Kidney epithelial cell (primary cell): ENCODE results near the gene ETS1. TPM values are rescaled to one million over a fixed set of nuclear protein-coding genes. Genes with fewer than 3 reads are reported as not detected.

ENCODE experiments used
- DNase-seq: peaks from one replicate; pipeline ENCODE4 v3.0.0-alpha.2; 2010; ENCODE audit warnings: low read depth
- H3K27me3 ChIP-seq: 2 replicates; pipeline ENCODE4 v1.6.0; 2011; ENCODE audit warnings: low read length; ENCODE audit not compliant: control insufficient read depth, insufficient read depth
- H3K36me3 ChIP-seq: 2 replicates; pipeline ENCODE4 v1.5.1; 2011; ENCODE audit warnings: low read length; ENCODE audit not compliant: control insufficient read depth, insufficient read depth
- H3K4me3 ChIP-seq: 2 replicates; pipeline ENCODE4 v1.5.1; 2011; ENCODE audit warnings: low read depth, mild to moderate bottlenecking, control low read depth, low read length
- total RNA-seq: library from RNA; depleted of rRNA; stranded (reverse); fragments of >200 nt; gene quantifications from 2 replicates; pipeline ENCODE4 v1.2.3, GENCODE V29; 2015
- TF ChIP-seq, protein P1 (sequence below): IDR thresholded peaks from 2 replicates; pipeline ENCODE4 v1.5.1; 2011; ENCODE audit warnings: mild to moderate bottlenecking, moderate library complexity, low read length, control low read depth, inconsistent platforms; ENCODE audit not compliant: insufficient read depth, poor library complexity, severe bottlenecking

Gene ETS1
- total RNA-seq, 1 donor from 2014 or later: 224 TPM

- TF ChIP-seq, protein P1, sequence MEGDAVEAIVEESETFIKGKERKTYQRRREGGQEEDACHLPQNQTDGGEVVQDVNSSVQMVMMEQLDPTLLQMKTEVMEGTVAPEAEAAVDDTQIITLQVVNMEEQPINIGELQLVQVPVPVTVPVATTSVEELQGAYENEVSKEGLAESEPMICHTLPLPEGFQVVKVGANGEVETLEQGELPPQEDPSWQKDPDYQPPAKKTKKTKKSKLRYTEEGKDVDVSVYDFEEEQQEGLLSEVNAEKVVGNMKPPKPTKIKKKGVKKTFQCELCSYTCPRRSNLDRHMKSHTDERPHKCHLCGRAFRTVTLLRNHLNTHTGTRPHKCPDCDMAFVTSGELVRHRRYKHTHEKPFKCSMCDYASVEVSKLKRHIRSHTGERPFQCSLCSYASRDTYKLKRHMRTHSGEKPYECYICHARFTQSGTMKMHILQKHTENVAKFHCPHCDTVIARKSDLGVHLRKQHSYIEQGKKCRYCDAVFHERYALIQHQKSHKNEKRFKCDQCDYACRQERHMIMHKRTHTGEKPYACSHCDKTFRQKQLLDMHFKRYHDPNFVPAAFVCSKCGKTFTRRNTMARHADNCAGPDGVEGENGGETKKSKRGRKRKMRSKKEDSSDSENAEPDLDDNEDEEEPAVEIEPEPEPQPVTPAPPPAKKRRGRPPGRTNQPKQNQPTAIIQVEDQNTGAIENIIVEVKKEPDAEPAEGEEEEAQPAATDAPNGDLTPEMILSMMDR: no peak
- H3K4me3 ChIP-seq: no peak overlapping the region
- no peaks in the 10 kb centered on the region for H3K27me3 ChIP-seq
- no peaks in the 10 kb centered on the region for H3K36me3 ChIP-seq
- no peak for DNase-seq
These were observed 51.6 kb downstream of the ETS1 start for GRCh38 chr11:128535468-128536457.

GRCh38 chr11:128533472-128533871 is 53.9 kb downstream of the ETS1 start:
- TF ChIP-seq, protein P1: no peak
- Histone ChIP-seq H3K4me3 (no peak overlapping the region), H3K27me3 (no peaks in the 10 kb centered on the region), H3K36me3 (no peaks in the 10 kb centered on the region)
- no peak for DNase-seq

- H3K27me3 ChIP-seq: no peaks in the 10 kb centered on the region
- no peak for DNase-seq
- H3K36me3 ChIP-seq: no peaks in the 10 kb centered on the region
- no peak overlapping the region for H3K4me3 ChIP-seq
- TF ChIP-seq, protein P1: no peak
These were observed 54.7 kb downstream of the ETS1 start for GRCh38 chr11:128532572-128533091.

GRCh38 chr11:128532016-128532571 is 55.3 kb downstream of the ETS1 start:
- TF ChIP-seq, protein P1: no peak
- Histone ChIP-seq H3K36me3 (no peaks in the 10 kb centered on the region), H3K4me3 (no peak overlapping the region), H3K27me3 (no peaks in the 10 kb centered on the region)
- DNase-seq: no peak

DNA sequence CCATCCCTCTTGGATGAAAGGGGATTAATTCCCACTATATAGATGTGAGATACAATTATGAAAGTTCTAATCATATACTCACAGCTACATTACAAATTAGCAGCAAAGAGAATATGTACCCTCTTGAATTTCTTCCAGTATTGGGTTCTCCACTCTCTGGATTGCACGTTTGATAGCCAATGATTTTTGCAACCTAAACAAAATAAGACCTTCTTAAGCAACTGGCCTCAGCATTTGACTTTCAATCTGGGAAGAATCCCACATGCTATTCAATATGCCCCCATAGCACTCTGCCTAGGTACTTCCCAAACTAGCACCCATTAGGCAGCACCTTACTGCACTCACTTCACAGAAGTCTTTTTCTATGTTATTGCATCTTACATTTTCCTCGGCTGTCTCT is 55.8 kb downstream of the ETS1 start:
- H3K4me3 ChIP-seq: no peak overlapping the region
- no peaks in the 10 kb centered on the region for H3K36me3 ChIP-seq

More for the DNA sequence above, 55.8 kb downstream of the ETS1 start:
- H3K27me3 ChIP-seq: no peaks in the 10 kb centered on the region
- no peak for DNase-seq
- TF ChIP-seq, protein P1: no peak
